ENCODE data around the gene SP5. TPM values are rescaled to one million over a fixed set of nuclear protein-coding genes. Genes with fewer than 3 reads are reported as not detected.

The SP5 gene
- total RNA-seq, 4 donors from 2014 or later, result 0.57 to 2.3 (median 1.8) TPM; not detected in 1

DNA sequence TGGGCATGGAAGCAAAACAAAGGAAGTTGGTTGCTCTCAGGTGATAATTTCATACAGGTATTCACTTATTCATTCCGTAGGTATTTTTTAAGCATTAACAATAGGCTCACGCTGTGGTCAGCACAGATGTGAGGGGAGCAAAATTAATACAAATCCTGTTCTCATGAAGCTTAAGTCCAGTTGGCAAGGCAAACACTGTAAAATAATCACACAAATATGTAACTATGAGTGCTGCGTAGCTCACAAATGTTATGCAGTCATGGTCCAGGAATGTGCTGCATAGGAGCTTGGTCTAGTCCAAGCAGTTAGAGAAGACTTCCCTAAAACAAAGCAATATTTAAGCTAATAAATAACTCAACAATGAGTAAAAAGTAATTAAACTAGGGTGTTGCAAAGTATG is 23.9 kb downstream of the SP5 start:
- intact Hi-C loops (cut with DNase I), result no loop called here
- Histone ChIP-seq H3K36me3 (no peaks in the 10 kb centered on the region), H3K27me3 (peaks cover 0 to 21% (median 0%) of the 10 kb centered on the region in 4 donors), H3K4me3 (no peak overlapping the region), H3K27ac (no peak overlapping the region), H3K9me3 (no peaks in the 10 kb centered on the region), H3K4me1 (no peaks in the 10 kb centered on the region)
- no peak for TF ChIP-seq POLR2A (IDR thresholded peaks at IDR 0.05)
- TF ChIP-seq, protein P1, sequence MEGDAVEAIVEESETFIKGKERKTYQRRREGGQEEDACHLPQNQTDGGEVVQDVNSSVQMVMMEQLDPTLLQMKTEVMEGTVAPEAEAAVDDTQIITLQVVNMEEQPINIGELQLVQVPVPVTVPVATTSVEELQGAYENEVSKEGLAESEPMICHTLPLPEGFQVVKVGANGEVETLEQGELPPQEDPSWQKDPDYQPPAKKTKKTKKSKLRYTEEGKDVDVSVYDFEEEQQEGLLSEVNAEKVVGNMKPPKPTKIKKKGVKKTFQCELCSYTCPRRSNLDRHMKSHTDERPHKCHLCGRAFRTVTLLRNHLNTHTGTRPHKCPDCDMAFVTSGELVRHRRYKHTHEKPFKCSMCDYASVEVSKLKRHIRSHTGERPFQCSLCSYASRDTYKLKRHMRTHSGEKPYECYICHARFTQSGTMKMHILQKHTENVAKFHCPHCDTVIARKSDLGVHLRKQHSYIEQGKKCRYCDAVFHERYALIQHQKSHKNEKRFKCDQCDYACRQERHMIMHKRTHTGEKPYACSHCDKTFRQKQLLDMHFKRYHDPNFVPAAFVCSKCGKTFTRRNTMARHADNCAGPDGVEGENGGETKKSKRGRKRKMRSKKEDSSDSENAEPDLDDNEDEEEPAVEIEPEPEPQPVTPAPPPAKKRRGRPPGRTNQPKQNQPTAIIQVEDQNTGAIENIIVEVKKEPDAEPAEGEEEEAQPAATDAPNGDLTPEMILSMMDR (IDR thresholded peaks at IDR 0.05), result no peak
- DNase-seq, result no peak
- 54 to 56% methylated on average over 3 of the region's 3 CpGs for WGBS, 2 donors

DNA sequence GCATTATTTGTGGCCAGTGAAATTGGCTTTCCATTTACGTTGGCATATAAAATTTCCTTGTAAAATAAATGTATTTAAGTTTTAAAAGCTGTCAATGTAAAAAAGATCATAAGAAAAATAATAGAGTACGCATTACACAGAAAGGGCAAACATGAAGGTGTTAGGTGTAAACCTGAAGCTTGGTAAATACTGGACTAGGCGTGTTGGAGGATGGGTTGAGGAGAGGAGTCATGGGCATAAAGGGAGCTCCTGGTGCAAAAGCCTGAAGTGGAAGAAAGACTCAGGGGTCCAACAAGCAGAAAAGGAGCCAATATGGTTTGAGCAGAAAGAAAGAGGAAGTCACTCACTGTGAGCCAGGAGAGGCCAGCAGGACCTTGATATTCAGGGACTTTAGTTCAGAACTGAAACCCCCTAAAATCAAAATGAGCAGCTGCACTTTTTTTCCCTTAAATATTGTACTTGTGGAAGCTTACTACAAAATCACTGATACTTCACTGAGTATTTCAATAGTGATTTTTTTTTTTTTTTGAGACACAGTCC is 24.4 kb downstream of the SP5 start:
- intact Hi-C loops (cut with DNase I), result no loop called here
- no peak overlapping the region for H3K4me3 ChIP-seq
- no peaks in the 10 kb centered on the region for H3K36me3 ChIP-seq
- peaks cover 0 to 21% (median 0%) of the 10 kb centered on the region in 4 donors for H3K27me3 ChIP-seq
- no peaks in the 10 kb centered on the region for H3K4me1 ChIP-seq
- no peak overlapping the region for H3K27ac ChIP-seq
- TF ChIP-seq POLR2A (IDR thresholded peaks at IDR 0.05), result no peak
- TF ChIP-seq, protein P1 (IDR thresholded peaks at IDR 0.05), result no peak
- H3K9me3 ChIP-seq, result no peaks in the 10 kb centered on the region
- WGBS, 2 donors, result 84 to 85% methylated on average over 3 of the region's 3 CpGs
- DNase-seq, result no peak

DNA sequence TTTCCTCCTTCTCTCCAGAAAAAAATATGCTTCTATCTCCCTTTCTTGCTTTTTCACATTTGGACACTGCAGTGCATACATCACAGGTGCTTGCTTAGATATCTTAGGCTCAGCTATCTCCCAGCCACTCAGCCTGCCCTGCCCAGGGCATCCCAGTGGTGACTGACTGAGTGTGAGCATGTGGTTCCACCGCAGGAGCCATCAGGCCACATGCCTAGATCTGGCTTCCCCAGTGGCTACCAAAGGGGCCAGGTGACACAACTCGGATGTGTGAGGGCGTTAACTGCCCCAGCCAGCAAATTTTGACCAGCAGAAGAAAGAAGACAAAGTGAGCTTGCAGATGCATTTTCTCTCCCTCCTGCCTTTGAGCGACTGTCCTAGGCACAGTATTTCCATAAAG is 25.5 kb downstream of the SP5 start:
- DNase-seq, result no peak
- peaks cover 0 to 21% (median 0%) of the 10 kb centered on the region in 4 donors for H3K27me3 ChIP-seq
- H3K27ac ChIP-seq, result no peak overlapping the region
- intact Hi-C loops (cut with DNase I), result no loop called here
- no peaks in the 10 kb centered on the region for H3K9me3 ChIP-seq
- H3K4me1 ChIP-seq, result no peaks in the 10 kb centered on the region
- H3K36me3 ChIP-seq, result no peaks in the 10 kb centered on the region
- WGBS, 2 donors, result 72 to 75% methylated on average over 4 of the region's 4 CpGs
- no peak for TF ChIP-seq POLR2A (IDR thresholded peaks at IDR 0.05)
- TF ChIP-seq, protein P1 (IDR thresholded peaks at IDR 0.05), result no peak
- no peak overlapping the region for H3K4me3 ChIP-seq

DNA sequence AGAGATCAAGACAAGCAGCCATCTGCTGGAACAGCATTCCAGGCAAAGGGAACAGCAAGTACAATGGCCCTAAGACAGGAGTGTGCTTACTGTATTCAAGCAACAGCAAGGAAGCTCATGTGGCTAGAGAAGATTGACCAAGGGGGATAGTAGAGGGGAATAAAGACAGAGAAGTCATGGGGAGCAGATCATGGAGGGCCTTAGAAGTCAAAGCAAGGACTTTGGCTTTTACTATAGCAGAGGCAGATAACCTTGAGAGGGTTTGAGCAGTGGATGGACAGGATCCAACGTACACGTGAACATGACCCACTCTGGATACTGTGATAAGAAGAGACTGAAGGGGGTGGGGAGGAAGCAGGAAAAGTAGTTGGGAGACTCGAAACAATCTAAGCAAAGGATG is 26.9 kb downstream of the SP5 start:
- H3K4me1 ChIP-seq, result no peaks in the 10 kb centered on the region
- no peaks in the 10 kb centered on the region for H3K9me3 ChIP-seq
- DNase-seq, result no peak
- WGBS, 2 donors, result 85 to 91% methylated on average over 3 of the region's 3 CpGs
- intact Hi-C loops (cut with DNase I), result no loop called here
- no peak overlapping the region for H3K4me3 ChIP-seq
- no peaks in the 10 kb centered on the region for H3K36me3 ChIP-seq
- H3K27me3 ChIP-seq, result peaks cover 0 to 21% (median 0%) of the 10 kb centered on the region in 4 donors
- H3K27ac ChIP-seq, result no peak overlapping the region
- no peak for TF ChIP-seq POLR2A (IDR thresholded peaks at IDR 0.05)
- TF ChIP-seq, protein P1 (IDR thresholded peaks at IDR 0.05), result no peak

DNA sequence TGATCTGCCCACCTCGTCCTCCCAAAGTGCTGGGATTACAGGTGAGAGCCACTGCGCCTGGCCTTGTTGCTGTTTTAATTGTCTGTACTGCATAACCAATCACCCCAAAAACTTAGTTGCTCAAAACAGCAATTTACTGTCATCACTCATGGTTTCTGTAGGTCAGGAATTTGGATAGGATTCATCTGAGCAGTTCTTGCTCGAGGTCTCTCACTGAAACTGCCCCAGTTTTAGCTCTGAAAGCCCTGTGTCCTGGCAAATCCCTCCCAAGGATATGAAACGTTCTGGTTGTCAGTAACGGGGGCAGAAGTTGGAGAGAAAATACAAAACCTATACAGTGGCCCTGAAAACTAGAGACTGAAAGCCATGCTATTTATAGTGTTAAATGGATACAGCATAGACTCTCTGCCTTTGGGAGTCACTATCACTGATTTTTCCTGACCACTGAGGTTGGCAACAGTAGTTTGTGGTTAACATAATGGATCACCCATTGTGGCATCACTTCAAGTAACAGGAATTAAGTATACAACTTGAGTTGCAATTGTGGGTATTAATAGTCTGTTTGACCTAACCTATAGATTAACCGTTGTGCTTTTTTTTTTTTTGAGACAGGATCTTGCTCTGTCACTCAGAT is 27.9 kb downstream of the SP5 start:
- TF ChIP-seq, protein P1 (IDR thresholded peaks at IDR 0.05), result no peak
- no peak for TF ChIP-seq POLR2A (IDR thresholded peaks at IDR 0.05)
- no peak overlapping the region for H3K4me3 ChIP-seq
- no peaks in the 10 kb centered on the region for H3K36me3 ChIP-seq
- WGBS, 2 donors, result 85% methylated on average over 4 to 6 of the region's 6 CpGs
- no peak for DNase-seq
- intact Hi-C loops (cut with DNase I), result no loop called here
- H3K27me3 ChIP-seq, result peaks cover 0 to 23% (median 0%) of the 10 kb centered on the region in 4 donors
- H3K27ac ChIP-seq, result no peak overlapping the region
- H3K4me1 ChIP-seq, result no peaks in the 10 kb centered on the region
- H3K9me3 ChIP-seq, result no peaks in the 10 kb centered on the region

Measured in esophagus squamous epithelium (tissue), 5 donors.